Eye (tissue), 1 donor: Measurements from ENCODE around the gene UGP2.
"Not testable (repeated sequence)": the region's sequence is repeated elsewhere in the genome, so short reads cannot be mapped to it uniquely, and the experiment has no call there.

Experiments used
- DNase-seq: peaks from one replicate; pipeline ENCODE4 v3.0.0-alpha.2; 2015

Gene UGP2

DNA sequence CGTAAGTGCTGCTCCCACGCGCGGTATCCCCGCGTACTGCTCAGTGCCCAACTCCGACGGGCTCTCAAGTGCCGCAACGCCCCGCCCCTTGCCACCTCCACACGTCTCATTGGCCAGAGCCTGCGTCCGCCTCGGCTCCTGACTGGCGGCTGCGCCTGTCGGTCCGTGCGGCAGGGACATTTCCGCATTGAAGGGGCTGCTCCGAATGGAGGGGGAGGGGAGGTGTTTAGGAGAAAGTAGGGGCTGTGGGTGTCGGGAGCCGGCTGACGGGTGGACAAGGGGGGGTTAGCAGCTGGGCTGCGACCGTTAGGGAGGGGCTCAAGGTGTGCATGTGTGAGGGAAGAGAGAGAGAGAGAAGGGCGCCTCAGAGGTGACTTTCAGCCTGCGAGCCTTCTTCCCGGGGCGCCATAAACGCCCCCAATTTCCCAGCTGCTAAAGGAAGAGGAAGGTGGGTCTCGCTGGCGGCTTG, 877 bp upstream of the UGP2 start:
- DNase-seq: peak; percentile 99

DNA sequence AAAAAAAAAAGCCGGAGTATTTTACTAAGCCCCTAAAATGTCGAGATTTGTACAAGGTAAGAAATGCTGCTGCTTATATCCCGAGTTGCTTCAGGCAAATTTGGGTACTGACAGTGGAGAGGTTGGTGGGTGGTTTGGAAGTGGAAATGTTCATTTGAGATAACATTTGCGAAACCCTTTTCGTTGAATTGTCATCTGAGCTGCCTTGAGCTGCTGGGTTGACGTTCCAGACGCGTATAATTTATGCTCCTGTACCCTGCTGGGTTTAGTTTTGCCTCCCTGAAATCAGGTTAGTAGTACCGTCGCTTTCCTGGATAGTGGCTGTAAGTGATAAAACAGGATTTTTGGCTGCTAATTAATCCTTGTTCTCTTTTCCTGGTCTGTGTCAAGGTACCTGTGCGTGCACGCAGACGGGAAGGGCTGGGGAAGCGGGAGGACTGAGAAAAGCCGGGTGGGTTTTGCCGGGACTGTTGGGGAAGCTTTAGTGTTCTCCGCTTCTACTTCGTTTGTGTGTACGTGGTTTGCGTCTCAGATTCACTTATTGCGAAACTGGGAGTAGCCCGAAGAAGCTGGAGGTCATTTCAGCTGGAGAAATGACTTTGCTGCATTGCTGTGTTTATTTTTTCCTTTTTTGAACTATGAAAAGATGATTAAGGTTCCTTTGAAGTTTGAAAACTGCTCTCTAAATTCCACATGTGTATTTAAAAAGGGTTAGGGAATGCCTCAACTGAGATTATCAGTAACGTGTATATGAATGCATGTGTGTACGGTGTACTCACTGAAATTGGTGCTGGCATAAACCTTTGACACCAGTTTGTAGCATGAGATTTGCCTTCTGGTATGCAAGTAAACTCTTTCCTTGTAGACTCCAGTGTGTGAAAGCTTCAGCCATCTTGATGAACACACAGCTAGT, 709 bp downstream of the UGP2 start:
- DNase-seq: peak; percentile 63

DNA sequence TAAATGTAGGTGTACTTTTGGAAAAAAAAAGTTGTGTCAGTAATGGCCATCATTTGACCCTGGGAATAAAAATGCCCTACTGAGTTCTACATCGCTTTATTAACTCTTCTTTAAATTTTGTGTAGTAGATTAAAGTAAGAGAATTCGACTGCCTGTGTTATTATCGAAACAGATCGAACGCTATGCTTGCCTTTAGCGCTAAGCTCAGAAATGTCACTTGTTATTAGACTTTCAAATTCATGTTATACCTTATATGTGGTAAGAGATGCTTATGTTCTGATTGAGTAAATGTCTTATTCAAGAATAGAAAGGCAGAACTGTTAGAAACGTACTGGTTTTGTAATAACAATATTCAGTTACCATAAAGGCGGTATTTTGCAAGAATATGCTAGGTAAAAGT, 1.4 kb downstream of the UGP2 start:
- no peak for DNase-seq

DNA sequence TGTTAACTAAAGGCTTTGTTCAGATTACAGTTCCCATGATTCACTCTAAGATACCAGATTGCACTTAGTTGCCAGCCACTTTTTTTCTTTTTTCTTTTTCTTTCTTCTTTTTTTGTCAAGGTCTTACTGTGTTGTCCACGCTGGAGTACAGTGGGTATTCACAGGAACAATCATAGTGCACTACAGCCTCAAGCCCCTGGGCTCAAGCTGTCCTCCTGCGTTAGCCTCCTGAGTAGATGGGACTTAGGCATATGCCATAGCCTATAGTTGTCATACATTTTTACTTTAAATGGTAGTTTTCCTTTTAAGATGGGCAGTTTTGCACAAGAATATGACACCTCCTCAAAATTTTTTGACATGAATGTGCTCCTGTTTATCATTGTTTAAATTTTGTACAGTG, 2.1 kb downstream of the UGP2 start:
- peak; percentile 29 for DNase-seq

DNA sequence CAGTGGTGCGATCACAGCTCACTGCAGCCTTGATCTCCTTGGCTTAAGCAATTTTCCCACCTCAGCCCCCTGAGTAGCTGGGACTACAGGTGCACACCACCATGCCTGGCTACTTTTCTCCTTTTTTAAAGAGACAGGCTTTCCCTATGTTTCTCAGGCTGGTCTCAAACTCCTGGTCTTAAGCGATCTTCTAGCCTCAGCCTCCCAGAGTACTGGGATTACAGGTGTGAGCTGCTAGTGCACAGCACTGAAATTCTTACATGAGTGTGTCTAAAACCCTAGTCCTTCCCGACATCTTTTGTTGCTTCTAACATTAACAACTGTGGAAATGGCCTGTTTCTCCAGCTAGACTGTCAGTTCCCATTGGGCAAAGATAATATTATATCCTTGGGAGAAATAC, 2.9 kb downstream of the UGP2 start:
- DNase-seq: no peak

DNA sequence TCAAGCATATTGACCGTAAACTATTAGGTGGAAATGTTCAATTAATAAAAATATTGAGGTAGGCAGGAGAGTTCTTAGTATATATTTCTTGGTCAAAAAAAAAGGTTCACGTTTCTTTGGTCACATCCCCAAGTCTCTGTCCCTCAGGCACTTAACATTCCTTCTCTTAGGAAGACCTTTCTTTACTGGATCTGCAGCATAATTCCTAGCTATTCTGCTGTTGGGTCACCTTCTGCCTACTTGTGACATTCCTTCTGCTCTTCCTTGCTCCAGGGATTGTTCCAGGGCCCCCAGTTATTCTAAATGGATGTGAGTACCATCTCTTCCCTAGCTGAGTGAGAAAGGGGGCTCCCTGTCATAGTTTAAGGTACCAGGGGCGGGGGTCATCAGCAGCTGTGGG, 4.2 kb downstream of the UGP2 start:
- DNase-seq: no peak

DNA sequence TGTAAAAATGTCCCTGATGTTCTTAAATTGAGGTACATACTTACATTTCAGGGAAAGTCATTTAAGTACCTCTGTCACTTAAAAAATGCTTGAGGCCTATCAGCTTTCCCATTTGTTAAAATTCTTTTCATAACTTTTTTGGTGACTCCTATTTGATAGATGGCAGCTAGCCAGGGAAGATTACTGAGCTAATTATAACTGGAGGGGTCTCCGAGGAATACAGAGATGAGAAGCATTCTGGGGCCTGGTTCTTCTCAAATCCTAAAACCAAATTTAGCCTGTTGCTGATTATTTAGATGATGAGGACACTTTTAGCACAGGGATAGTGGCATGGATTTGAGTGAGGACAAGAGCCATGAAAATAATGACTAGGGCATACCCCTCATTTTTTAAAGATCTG, 4.8 kb downstream of the UGP2 start:
- peak; percentile 28 for DNase-seq

DNA sequence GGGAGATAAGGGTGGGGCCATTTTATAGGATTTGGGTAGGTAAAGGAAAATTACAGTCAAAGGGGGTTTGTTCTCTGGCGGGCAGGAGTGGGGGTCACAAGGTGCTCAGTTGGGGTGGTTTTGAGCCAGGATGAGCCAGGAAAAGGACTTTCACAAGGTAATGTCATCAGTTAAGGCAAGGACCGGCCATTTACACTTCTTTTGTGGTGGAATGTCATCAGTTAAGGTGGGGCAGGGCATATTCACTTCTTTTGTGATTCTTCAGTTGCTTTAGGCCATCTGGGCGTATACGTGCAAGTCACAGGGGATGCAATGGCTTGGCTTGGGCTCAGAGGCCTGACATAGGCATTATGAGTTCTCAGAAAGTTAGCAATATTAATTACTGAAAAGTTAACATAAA, 5.9 kb downstream of the UGP2 start:
- DNase-seq: not testable (repeated sequence)

DNA sequence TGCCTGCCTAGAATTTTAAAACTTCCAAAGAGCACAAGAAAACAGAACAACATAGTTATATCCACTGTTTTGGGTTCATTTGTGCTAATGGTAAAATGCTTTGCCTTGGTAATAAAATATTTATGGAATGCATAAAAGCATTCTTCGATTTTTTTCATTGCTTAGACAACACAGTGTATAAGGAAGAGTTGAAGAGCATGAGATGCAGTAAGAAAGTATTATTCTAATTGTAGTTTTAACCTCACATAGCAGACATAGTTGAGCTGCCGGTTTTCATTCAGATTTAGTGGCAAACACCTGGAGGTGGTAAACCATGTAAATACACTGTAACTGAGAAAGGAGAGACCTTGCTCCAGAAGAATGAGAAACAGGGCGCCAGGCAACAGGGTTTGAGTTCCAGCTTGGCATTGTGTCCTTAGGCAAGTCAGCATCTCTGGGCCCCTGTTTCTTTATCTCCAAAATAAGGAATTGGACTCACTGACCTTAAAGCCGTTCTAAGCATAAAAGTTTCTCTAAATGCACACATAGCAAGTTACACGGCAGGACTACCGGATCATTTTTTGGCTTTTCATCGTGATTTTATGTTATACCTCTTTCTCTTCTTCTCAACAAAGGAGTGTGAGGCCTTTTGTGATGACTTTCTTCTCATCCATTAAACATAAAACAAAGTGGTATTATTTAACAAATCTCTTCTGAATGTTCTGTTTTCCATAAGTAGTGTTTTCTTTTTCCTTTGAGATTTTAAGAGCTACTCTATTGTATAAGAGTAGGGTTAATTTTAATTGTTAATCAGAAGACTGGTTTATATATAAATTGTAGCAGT, 7.9 kb downstream of the UGP2 start:
- peak; percentile 45 for DNase-seq

DNA sequence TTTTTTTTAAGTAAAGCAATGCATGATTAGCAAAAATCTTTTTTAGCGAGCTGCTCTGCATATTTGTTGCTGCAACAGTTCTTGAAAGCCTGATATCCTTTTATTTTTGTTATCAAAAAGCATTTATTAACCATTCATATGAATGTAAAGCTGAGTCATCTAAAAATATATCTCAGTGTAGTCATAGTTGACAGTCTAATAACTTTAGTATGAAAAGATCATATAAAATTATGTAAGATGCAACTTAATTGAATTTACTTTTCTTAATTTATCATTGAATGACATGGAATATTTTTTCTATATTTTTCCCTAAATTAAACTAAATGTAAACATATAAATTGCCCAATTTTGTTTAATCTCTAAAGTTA, 8.5 kb downstream of the UGP2 start:
- no peak for DNase-seq

DNA sequence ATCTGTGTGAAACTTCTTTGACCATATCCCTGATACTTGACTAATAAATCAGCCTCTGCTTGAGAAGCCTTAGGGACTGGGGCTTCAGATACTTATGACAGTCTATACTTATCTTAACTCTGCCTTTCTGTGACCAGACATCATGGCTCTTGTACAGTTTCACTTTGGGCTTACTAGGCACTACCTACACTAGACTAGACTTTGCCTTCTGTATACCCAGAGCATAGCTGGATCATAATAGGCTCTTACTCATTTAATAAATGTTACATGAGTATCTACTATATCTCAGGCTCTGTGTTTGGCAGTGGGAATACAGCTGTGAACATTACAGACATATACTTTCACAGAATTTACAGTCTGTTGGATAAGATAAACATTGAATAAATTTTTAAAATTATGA, 9.0 kb downstream of the UGP2 start:
- DNase-seq: no peak

DNA sequence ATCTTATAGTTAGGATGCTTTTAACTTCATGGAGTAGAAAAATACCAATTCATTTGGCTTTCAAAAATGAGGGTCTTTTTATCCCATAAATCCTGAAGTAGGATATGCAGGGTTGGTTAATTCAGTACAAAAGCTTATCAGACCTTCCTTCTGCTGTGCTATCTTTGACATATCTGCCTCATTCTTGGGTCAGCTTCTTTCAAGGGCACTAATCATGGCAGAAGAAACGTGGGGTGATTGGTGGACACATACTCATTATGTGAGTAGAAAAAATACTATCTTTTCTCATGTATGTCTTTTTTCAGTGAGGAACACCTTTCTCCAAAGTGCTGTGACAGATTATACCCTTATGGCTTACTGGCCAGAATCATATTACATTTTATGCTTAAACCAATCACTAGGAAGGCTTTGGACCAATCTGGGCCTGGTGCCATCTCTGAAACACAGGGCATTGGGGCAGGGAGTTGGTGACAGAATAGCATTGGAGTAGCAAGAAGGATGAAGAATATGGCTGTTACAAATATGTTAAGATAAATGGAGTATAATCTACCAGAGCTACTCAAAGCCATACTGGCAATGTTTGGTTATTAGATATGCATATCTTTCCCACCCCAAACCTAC, 10.1 kb downstream of the UGP2 start:
- no peak for DNase-seq

DNA sequence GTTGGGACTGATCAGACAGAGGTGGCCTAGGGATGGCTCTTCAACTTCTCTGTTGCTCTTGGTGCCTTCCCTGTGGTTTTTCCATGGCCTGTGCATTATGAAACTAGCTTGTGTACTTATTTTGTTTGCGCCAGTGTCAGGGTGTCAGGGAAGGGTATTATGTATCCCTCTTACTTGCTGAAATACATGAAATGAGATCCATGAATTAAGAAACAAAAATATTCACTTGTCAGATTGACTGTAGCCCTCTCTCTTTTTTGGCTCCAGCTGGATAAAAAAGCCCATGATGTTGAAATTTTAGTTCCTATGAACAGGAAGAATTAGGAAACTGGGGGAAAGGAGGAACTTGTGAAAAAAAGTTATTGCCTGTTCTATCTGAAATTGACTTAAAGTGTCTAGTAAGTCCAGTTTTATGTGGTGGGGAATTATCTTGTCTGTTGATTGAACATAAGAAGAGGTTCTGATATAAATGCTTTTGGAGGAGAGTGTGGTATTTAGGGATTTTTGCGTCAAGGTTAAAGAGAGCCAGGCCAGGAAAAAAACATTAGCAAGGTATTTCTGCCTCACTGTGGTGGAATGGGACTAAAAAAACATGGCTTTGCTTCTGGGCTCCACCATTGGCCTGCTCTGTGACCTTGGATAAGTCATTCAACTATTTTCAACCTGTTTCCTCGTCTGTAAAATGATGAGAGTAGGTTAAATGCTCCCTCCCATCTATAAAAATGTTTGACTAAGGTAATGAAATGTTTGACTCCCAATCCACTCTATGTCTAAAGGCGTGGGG, 12.0 kb downstream of the UGP2 start:
- no peak for DNase-seq

DNA sequence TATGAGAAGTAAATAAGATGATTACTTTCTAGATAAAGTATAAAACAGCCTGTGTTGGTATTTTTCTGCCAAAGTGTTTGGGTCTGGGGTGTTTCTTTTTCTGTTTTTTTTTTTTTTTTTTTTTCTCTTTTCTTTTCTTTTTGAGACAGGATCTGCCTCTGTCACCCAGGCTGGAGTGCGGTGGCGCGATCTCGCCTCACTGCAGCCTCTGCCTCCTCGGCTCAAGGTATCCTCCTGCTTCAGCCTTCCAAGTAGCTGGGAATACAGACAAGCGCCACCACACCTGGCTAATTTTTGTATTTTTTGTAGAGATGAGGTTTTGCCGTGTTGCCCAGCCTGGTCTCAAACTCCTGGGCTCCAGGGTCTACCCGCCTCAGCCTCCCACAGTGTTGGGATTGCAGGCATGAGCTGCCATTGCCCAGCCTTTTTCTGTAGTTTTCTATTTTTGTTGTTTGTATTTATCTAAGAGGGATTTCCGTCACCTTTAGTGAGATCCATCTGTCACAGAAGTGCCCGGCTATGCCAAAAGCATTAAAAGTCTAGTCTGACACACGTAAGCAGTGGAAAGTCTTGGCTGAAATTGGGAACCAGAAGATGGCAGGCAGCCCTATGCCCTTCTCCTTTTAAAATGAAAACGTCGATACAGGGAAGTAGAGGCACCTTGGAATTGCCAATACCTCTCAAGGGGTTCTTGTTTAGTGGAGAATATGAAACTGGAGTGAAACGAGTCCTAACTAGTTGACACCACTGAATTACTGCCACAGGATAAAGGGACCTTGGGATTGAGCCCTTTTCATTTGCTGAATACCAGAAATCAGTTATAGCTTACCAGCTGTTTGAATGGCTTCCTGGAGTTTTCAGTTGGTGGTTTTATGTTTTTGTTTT, 14.0 kb downstream of the UGP2 start:
- no peak for DNase-seq

DNA sequence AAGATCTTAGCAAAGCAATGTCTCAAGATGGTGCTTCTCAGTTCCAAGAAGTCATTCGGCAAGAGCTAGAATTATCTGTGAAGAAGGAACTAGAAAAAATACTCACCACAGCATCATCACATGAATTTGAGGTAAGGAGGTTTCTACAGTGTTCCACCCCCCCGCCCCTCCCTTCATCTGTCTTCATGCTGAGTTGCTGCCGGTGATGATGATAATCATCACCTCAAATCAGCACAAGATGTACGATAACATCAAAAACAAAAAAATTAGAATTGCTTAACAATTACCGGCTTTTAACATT, 14.6 kb downstream of the UGP2 start:
- no peak for DNase-seq

DNA sequence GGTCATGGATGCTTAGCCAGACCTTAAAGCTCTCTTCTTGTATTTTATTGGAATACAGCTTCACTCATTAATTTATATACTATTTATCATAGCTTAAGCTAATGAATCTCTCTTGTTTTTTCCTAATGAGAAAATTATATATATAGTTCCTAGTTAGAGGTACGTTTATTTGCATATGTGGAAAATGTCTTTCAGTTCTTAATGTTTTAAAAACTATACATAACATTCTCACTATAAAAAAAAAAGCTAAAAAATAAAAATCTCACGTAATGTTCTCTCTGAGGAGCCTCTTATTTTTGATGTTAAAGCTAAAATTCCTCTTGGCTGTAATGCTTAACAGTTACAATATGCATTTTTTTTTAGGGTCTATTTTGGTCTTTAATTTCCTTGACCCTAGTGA, 16.6 kb downstream of the UGP2 start:
- no peak for DNase-seq

DNA sequence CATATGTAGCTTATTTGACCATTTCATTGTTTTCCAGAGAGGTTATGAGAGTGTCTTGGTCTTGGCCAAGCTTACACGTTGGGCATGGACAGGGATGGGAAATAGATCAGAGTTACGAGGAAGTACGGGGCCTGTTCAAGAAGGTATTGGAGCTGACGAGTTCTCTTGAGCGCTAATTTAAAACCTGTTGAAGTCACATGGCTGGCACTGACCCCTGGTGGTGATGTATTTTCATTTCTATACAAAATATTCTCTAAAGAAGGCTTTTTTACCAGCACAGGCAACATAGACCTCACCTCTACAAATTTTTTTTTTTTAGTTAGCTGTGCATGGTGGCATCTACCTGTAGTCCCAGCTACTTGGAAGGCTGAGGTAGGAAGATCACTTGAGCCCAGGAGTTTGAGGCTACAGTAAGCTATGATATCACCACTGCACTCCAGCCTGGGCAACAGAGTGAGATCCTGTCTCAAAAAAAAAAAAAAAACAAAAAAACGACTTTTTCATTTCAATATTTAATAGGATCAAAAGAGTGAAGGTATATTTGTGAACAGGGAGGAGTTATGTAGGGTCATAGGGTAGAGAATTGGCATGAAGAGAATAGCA, 19.6 kb downstream of the UGP2 start:
- DNase-seq: peak; percentile 77

DNA sequence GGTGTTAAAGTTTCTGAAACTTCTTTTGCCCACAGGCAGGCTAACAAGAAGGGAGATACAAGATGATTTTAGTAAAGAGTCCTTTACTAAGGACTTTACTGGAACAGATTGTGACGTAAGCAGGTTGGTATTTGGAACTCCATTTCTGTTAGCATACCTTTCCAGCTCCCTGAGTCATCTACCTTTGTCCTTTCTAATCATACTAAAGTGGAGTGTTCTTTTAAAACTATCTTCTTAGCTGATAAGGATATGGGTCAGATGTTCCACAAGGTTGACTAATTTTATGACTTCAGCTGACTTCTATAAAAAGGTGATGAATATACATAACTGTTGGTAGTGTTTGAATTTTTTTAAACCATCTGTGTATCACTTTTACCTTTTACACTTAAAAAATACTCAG, 21.1 kb downstream of the UGP2 start:
- no peak for DNase-seq

DNA sequence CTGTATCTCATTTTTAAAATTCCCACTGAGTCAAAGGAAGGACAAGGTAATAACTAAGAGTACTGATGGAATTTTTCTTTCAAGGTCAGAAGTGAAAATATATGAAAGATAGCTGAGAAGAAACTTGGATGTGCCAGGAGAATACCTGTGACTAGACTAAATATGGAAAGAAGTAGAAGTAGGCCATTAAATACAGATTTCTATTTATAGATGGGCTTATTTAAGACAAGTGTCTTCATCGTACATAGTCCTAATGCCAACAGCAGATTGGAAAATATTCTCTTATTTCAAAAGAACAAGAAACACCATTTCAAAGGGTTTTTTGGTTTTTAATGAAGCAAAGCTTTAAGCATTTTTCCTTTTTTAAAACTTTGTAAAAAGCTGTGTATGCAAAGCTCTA, 22.0 kb downstream of the UGP2 start:
- no peak for DNase-seq

DNA sequence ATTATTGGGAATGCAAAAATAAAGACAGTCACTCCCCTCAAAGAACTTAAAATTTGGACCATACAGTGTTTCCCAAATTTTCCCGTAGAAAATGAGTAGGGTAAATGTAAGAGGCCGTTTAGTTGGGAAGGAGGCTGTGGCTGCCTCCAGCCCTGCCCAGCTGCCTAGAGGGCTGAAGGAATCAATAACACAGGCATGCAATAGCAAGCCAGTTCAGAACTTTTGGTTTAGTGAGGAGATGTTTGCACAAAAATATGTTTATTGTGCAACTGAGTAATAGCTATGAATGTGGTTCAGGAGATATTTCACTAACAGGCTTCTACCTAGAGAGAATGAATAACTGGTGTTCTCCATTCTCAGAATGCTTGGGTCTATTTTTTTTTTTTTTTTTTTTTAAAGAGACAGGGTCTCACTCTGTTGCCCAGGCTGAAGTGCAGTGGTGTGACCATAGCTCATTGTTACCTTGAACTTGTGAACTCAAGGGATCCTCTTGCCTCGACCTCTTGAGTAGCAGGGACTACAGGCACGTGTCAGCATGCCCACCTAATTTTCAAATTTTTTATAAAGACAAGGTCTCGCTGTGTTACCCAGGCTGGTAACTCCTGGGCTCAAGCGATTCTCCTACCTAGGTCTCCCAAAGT, 23.6 kb downstream of the UGP2 start:
- no peak for DNase-seq
